K562 (cell line): ENCODE results near the gene PPRC1. TPM values are rescaled to one million over a fixed set of nuclear protein-coding genes. Genes with fewer than 3 reads are reported as not detected.

ENCODE experiments used
- ARID3A ChIP-seq: IDR thresholded peaks from 2 replicates; pipeline ENCODE4 v1.6.1; 2012; ENCODE audit warnings: low read depth, low read length, improper control_type of control experiment, borderline replicate concordance
- DACH1 ChIP-seq: fragments of 450-650 bp; IDR thresholded peaks from 2 replicates; pipeline ENCODE4 v1.6.1; 2018; ENCODE audit not compliant: partially characterized antibody
- E4F1 ChIP-seq: fragments of 250-450 bp; sonication (Bioruptor Pico); IDR thresholded peaks from 2 replicates; pipeline ENCODE4 v1.5.0; 2021; ENCODE audit warnings: mild to moderate bottlenecking, borderline replicate concordance
- MCM5 ChIP-seq: fragments of 450-650 bp; IDR thresholded peaks from 2 replicates; pipeline ENCODE4 v1.6.1; 2016; ENCODE audit warnings: low read depth
- MTA3 ChIP-seq: fragments of 450-650 bp; formaldehyde crosslinking; IDR thresholded peaks from 2 replicates; pipeline ENCODE4 v1.6.1; 2017; ENCODE audit warnings: mild to moderate bottlenecking, borderline replicate concordance
- NCOR1 ChIP-seq: fragments of 450-650 bp; IDR thresholded peaks from 2 replicates; pipeline ENCODE4 v1.6.1; 2016; ENCODE audit warnings: mild to moderate bottlenecking, moderate library complexity
- NRF1 ChIP-seq, 2 experiments: fragments of 450-650 bp; IDR thresholded peaks in 1 of 2; conservative IDR thresholded peaks in 1 of 2; 2 replicates each; pipeline ENCODE4 v1.6.1; 2014; ENCODE audit warnings: mild to moderate bottlenecking in 2 of 2
- PATZ1 ChIP-seq: fragments of 250-450 bp; sonication (Bioruptor Pico); IDR thresholded peaks from 2 replicates; pipeline ENCODE4 v1.5.0; 2020; ENCODE audit warnings: mild to moderate bottlenecking, borderline replicate concordance
- PHB2 ChIP-seq: fragments of 450-650 bp; IDR thresholded peaks from 2 replicates; pipeline ENCODE4 v1.6.1; 2017; ENCODE audit warnings: low read depth
- POLR2G ChIP-seq: fragments of 200-400 bp; formaldehyde crosslinking; IDR thresholded peaks from 2 replicates; pipeline ENCODE4 v1.6.1; 2017; ENCODE audit warnings: low read depth, mild to moderate bottlenecking, antibody characterized with exemption, low read length, moderate library complexity
- POLR3A ChIP-seq: IDR thresholded peaks from 2 replicates; pipeline ENCODE4 v1.6.1; 2011; ENCODE audit warnings: borderline replicate concordance, mild to moderate bottlenecking, moderate library complexity; ENCODE audit not compliant: insufficient read length, insufficient read depth; ENCODE audit errors: extremely low read depth
- RB1 ChIP-seq: fragments of 450-650 bp; IDR thresholded peaks from 2 replicates; pipeline ENCODE4 v1.6.1; 2017; ENCODE audit warnings: low read depth, mild to moderate bottlenecking
- TBP ChIP-seq: optimal IDR thresholded peaks from 2 replicates; pipeline ENCODE3; 2011; ENCODE audit warnings: low read depth, low read length, improper control_type of control experiment
- TFAM ChIP-seq: fragments of 250-450 bp; sonication (Bioruptor Pico); conservative IDR thresholded peaks from 2 replicates; pipeline ENCODE4 v1.5.0; 2021; ENCODE audit warnings: mild to moderate bottlenecking, moderate library complexity
- TRIM24 ChIP-seq, 2 experiments: fragments of 450-650 bp; IDR thresholded peaks; 2 replicates each; pipeline ENCODE4 v1.6.1; 2016
- ZNF217 ChIP-seq: sonication (generic); formaldehyde crosslinking; IDR thresholded peaks from 2 replicates; pipeline ENCODE4 v1.8.0; 2022; ENCODE audit warnings: mild to moderate bottlenecking, missing genetic modification reagents
- ZNF431 ChIP-seq: sonication (generic); formaldehyde crosslinking; IDR thresholded peaks from 2 replicates; pipeline ENCODE4 v1.8.0; 2022; ENCODE audit warnings: mild to moderate bottlenecking, missing genetic modification reagents
- ZNF512 ChIP-seq: IDR thresholded peaks from 2 replicates; pipeline ENCODE4 v1.6.1; 2016; ENCODE audit warnings: missing genetic modification characterization, missing compliant biosample characterization
- polyA plus RNA-seq, 8 experiments: library from polyadenylated mRNA; depleted of rRNA in 4 of 8; stranded (reverse) in 5 of 8; unstranded in 3 of 8; fragments of >200 nt; fragmentation: Nextera tagmentation in 2 of 8; fragmentation: Illumina TruSeq in 1 of 8; extraction: Ambion mirVana in 2 of 8; extraction: Trizol in 1 of 8; gene quantifications; 2 replicates each; pipeline versions ENCODE4 v1.2.1 to v1.2.3, GENCODE V29; 2011 to 2014; ENCODE audit warnings: inconsistent platforms in 1 of 8, missing spikeins in 1 of 8
- total RNA-seq, 7 experiments: library from RNA; depleted of rRNA in 6 of 7; stranded (reverse); fragments of >200 nt in 6 of 7; fragmentation: Illumina TruSeq in 2 of 7; extraction: Trizol in 2 of 7; gene quantifications; 2 replicates each; pipeline versions ENCODE4 v1.2.1 to v1.2.3, GENCODE V29; 2011 to 2021; ENCODE audit warnings: low replicate concordance in 1 of 7

Gene PPRC1
- total and polyA plus RNA-seq, 9 of the 15 experiments (the other 6 are each of a cell fraction or from before 2014, with no cell fraction given), result 8.5 to 47.1 (median 16.2) TPM

GRCh38 chr10:102133373-102134195 is 744 bp downstream of the PPRC1 start (continued):
- no peak for TF ChIP-seq PATZ1 (CRISPR knock-in tag)
- no peak for TF ChIP-seq MTA3
- no peak for TF ChIP-seq PHB2
- no peak for TF ChIP-seq E4F1
- TF ChIP-seq POLR2G, result peak; percentile 7; the same call in 1 of the 2 replicates
- no peak for TF ChIP-seq NCOR1
- no peak for TF ChIP-seq ZNF431 (CRISPR knock-in tag)
- TF ChIP-seq DACH1, result no peak
- no peak for TF ChIP-seq NRF1 (conservative IDR thresholded peaks at IDR 0.05 in 1 of 2, IDR thresholded peaks at IDR 0.05 in 1 of 2)
- no peak for TF ChIP-seq ZNF217 (CRISPR knock-in tag)
- no peak for TF ChIP-seq MCM5
- peak; percentile 32; the same call in 1 of the 2 replicates for TF ChIP-seq RB1
- no peak for TF ChIP-seq TRIM24 (IDR thresholded peaks at IDR 0.05)
- TF ChIP-seq POLR3A, result no peak
- TF ChIP-seq TBP, result no peak
- no peak for TF ChIP-seq ZNF512
- no peak for TF ChIP-seq TFAM (CRISPR knock-in tag)
- no peak for TF ChIP-seq ARID3A
